OCI-LY3 (cell line): Measurements from ENCODE around the gene GRIA3.

ENCODE experiments used
- H2AFZ ChIP-seq: fragments of 200-600, 300-600 bp; shearing (Covaris generic); 2 replicates; pipeline ENCODE4 v1.6.0; 2014; ENCODE audit warnings: antibody characterized with exemption, low read depth, low read length
- H3K27ac ChIP-seq: fragments of 200-600, 300-600 bp; sonication (generic); 2 replicates; pipeline ENCODE4 v1.5.1; 2014; ENCODE audit warnings: mild to moderate bottlenecking, low read length, moderate library complexity, mixed read lengths
- H3K27me3 ChIP-seq: fragments of 200-600, 300-600 bp; sonication (generic); 2 replicates; pipeline ENCODE4 v1.6.1; 2014; ENCODE audit warnings: low read depth, low read length, mixed read lengths
- H3K36me3 ChIP-seq: fragments of 200-600, 300-600 bp; sonication (generic); replicated peaks from 2 replicates; pipeline ENCODE3; 2014; ENCODE audit warnings: low read depth, low read length, mixed read lengths
- H3K4me1 ChIP-seq: fragments of 300-600, 200-600 bp; sonication (generic); 2 replicates; pipeline ENCODE4 v1.6.1; 2014; ENCODE audit warnings: low read length, mixed read lengths
- H3K4me2 ChIP-seq: fragments of 200-600, 300-600 bp; sonication (generic); 2 replicates; pipeline ENCODE4 v1.6.1; 2014; ENCODE audit warnings: low read length, mixed read lengths
- H3K4me3 ChIP-seq: fragments of 300-600, 200-600 bp; sonication (generic); 2 replicates; pipeline ENCODE4 v1.5.1; 2014; ENCODE audit warnings: antibody characterized with exemption, mild to moderate bottlenecking, low read length, moderate library complexity
- H3K79me2 ChIP-seq: fragments of 300-600, 200-600 bp; shearing (Covaris generic); 2 replicates; pipeline ENCODE4 v1.6.1; 2014; ENCODE audit warnings: mild to moderate bottlenecking, low read length, mixed read lengths
- H3K9ac ChIP-seq: fragments of 300-600, 200-600 bp; shearing (Covaris generic); 2 replicates; pipeline ENCODE4 v1.6.0; 2014; ENCODE audit warnings: mild to moderate bottlenecking, low read length, moderate library complexity
- H3K9me3 ChIP-seq: fragments of 200-600, 300-600 bp; shearing (Covaris generic); 2 replicates; pipeline ENCODE4 v1.6.1; 2014; ENCODE audit warnings: low read length, mixed read lengths; ENCODE audit not compliant: insufficient read depth
- H4K20me1 ChIP-seq: fragments of 200-600, 300-600 bp; sonication (generic); 2 replicates; pipeline ENCODE4 v1.6.1; 2016; ENCODE audit warnings: low read length, mixed read lengths; ENCODE audit not compliant: insufficient read depth
- EZH2phosphoT487 ChIP-seq: fragments of 200-600 bp; shearing (Covaris generic); IDR thresholded peaks from 2 replicates; pipeline ENCODE4 v1.6.1; 2018; ENCODE audit warnings: antibody characterized with exemption, mixed run types, low read depth
- TF ChIP-seq, protein P1 (sequence below): fragments of 200-600, 300-600 bp; sonication (generic); IDR thresholded peaks from 2 replicates; pipeline ENCODE4 v1.5.1; 2014; ENCODE audit warnings: antibody characterized with exemption, low read length, low read depth

Gene GRIA3

GRCh38 chrX:123486297-123486696 is 302.2 kb downstream of the GRIA3 start:
- no peak overlapping the region for H3K4me2 ChIP-seq
- H3K79me2 ChIP-seq = no peaks in the 10 kb centered on the region
- no peaks in the 10 kb centered on the region for H3K4me1 ChIP-seq
- H3K9me3 ChIP-seq = no peaks in the 10 kb centered on the region
- no peaks in the 10 kb centered on the region for H3K27me3 ChIP-seq
- H3K9ac ChIP-seq = no peak overlapping the region
- H3K4me3 ChIP-seq = no peak overlapping the region
- TF ChIP-seq, protein P1, sequence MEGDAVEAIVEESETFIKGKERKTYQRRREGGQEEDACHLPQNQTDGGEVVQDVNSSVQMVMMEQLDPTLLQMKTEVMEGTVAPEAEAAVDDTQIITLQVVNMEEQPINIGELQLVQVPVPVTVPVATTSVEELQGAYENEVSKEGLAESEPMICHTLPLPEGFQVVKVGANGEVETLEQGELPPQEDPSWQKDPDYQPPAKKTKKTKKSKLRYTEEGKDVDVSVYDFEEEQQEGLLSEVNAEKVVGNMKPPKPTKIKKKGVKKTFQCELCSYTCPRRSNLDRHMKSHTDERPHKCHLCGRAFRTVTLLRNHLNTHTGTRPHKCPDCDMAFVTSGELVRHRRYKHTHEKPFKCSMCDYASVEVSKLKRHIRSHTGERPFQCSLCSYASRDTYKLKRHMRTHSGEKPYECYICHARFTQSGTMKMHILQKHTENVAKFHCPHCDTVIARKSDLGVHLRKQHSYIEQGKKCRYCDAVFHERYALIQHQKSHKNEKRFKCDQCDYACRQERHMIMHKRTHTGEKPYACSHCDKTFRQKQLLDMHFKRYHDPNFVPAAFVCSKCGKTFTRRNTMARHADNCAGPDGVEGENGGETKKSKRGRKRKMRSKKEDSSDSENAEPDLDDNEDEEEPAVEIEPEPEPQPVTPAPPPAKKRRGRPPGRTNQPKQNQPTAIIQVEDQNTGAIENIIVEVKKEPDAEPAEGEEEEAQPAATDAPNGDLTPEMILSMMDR = no peak
- TF ChIP-seq EZH2phosphoT487 = no peak
- H3K27ac ChIP-seq = no peak overlapping the region
- H3K36me3 ChIP-seq = no peaks in the 10 kb centered on the region
- no peaks in the 10 kb centered on the region for H4K20me1 ChIP-seq
- H2AFZ ChIP-seq = no peak overlapping the region

DNA sequence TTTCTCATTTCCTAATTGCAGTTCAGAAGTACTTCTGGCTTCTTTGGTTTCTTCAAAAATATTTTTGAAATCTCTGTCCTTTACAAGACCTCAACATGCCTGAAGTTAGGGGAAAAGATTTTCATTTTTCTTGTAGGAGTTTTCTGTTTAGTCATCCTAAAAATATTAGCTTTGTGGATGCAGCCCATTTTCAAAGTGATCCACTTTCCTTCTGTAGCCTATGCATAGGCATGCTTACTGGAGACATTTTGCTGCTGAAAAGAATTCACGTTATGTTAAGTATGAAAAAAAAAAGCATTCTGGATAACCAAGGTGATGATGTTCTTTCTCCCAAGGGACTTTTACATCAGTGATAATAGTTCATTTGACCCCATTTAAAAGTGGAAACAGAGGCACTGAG is 303.2 kb downstream of the GRIA3 start:
- H3K9ac ChIP-seq = no peak overlapping the region
- H3K79me2 ChIP-seq = no peaks in the 10 kb centered on the region
- no peak overlapping the region for H2AFZ ChIP-seq
- H3K9me3 ChIP-seq = no peaks in the 10 kb centered on the region
- H3K27me3 ChIP-seq = no peaks in the 10 kb centered on the region
- no peaks in the 10 kb centered on the region for H3K4me1 ChIP-seq
- TF ChIP-seq, protein P1 = no peak
- TF ChIP-seq EZH2phosphoT487 = no peak
- no peaks in the 10 kb centered on the region for H4K20me1 ChIP-seq
- H3K4me2 ChIP-seq = no peak overlapping the region
- H3K36me3 ChIP-seq = no peaks in the 10 kb centered on the region
- no peak overlapping the region for H3K4me3 ChIP-seq
- H3K27ac ChIP-seq = no peak overlapping the region

DNA sequence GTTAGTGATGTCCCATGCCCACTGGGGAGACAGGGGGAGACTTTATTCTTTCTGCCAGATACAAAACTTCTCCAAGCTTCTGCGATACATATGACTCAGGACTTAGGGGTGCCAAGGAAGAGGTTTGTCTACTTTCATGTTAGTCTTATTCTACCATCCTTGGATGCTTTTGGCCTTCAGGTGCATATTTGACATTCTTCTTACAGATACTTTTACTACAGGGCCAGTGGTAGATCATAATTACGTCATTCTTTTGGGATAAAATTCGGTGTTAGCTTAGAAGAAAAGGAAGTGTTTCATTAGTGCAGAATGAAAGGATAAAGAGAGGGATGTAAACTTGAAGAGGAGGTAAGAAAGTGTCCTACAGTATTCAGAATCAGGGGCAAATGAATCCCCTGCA is 303.6 kb downstream of the GRIA3 start:
- no peaks in the 10 kb centered on the region for H4K20me1 ChIP-seq
- H3K79me2 ChIP-seq = no peaks in the 10 kb centered on the region
- H3K9ac ChIP-seq = no peak overlapping the region
- no peak overlapping the region for H2AFZ ChIP-seq
- H3K9me3 ChIP-seq = no peaks in the 10 kb centered on the region
- no peaks in the 10 kb centered on the region for H3K36me3 ChIP-seq
- no peak for TF ChIP-seq EZH2phosphoT487
- TF ChIP-seq, protein P1 = no peak
- H3K4me3 ChIP-seq = no peak overlapping the region
- H3K4me1 ChIP-seq = no peaks in the 10 kb centered on the region
- no peaks in the 10 kb centered on the region for H3K27me3 ChIP-seq
- no peak overlapping the region for H3K27ac ChIP-seq
- no peak overlapping the region for H3K4me2 ChIP-seq

GRCh38 chrX:123489011-123489410 is 304.9 kb downstream of the GRIA3 start:
- H3K4me2 ChIP-seq = no peak overlapping the region
- no peak overlapping the region for H2AFZ ChIP-seq
- no peaks in the 10 kb centered on the region for H3K9me3 ChIP-seq
- H3K27ac ChIP-seq = no peak overlapping the region
- H3K4me3 ChIP-seq = no peak overlapping the region
- H4K20me1 ChIP-seq = no peaks in the 10 kb centered on the region
- no peak for TF ChIP-seq EZH2phosphoT487
- TF ChIP-seq, protein P1 = no peak
- no peaks in the 10 kb centered on the region for H3K27me3 ChIP-seq
- H3K79me2 ChIP-seq = no peaks in the 10 kb centered on the region
- no peaks in the 10 kb centered on the region for H3K36me3 ChIP-seq
- H3K9ac ChIP-seq = no peak overlapping the region
- H3K4me1 ChIP-seq = no peaks in the 10 kb centered on the region
